Stomach smooth muscle (tissue), 2 donors: ENCODE measurements around the gene SLC26A11.
"Not testable (repeated sequence)": the region's sequence is repeated elsewhere in the genome, so short reads cannot be mapped to it uniquely, and the experiment has no call there.

Source experiments
- H3K27ac ChIP-seq: one replicate; pipeline ENCODE4 v1.7.0; 2013; ENCODE audit warnings: mild to moderate bottlenecking, low read length, inconsistent platforms
- H3K27me3 ChIP-seq, 2 donors: one replicate each; pipeline ENCODE4 v1.7.0; 2013; ENCODE audit warnings: low read length in 2 of 2; ENCODE audit not compliant: insufficient read depth in 2 of 2, control insufficient read depth in 1 of 2
- H3K36me3 ChIP-seq, 2 donors: one replicate each; pipeline ENCODE4 v1.7.0; 2013; ENCODE audit warnings: low read length in 2 of 2; ENCODE audit not compliant: control insufficient read depth in 2 of 2, insufficient read depth in 2 of 2
- H3K4me1 ChIP-seq: one replicate; pipeline ENCODE4 v1.7.0; 2013; ENCODE audit warnings: low read length; ENCODE audit not compliant: control insufficient read depth, insufficient read depth
- H3K4me3 ChIP-seq, 2 donors: one replicate each; pipeline ENCODE4 v1.7.0; 2013; ENCODE audit warnings: low read length in 2 of 2
- H3K9ac ChIP-seq, 2 donors: one replicate each; pipeline ENCODE4 v1.7.0; 2013; ENCODE audit warnings: low read length in 2 of 2, mild to moderate bottlenecking in 1 of 2
- H3K9me3 ChIP-seq, 2 donors: one replicate each; pipeline ENCODE4 v1.7.0; 2013; ENCODE audit warnings: low read length in 2 of 2; ENCODE audit not compliant: control insufficient read depth in 2 of 2
- donor health status: healthy.
- donor health status: Pancreatic carcinoma.

SLC26A11 gene

GRCh38 chr17:80292521-80292971 is 72.3 kb downstream of the SLC26A11 start:
- no peaks in the 10 kb centered on the region for H3K9me3 ChIP-seq
- H3K9ac ChIP-seq, result no peak overlapping the region
- H3K36me3 ChIP-seq, result peaks cover 70 to 74% of the 10 kb centered on the region in 2 donors
- no peaks in the 10 kb centered on the region for H3K27me3 ChIP-seq
- H3K27ac ChIP-seq, result no peak overlapping the region
- H3K4me3 ChIP-seq, result no peak overlapping the region
- no peaks in the 10 kb centered on the region for H3K4me1 ChIP-seq

- Histone ChIP-seq H3K27ac (no peak overlapping the region), H3K36me3 (peaks cover 70 to 71% of the 10 kb centered on the region in 2 donors), H3K9me3 (no peaks in the 10 kb centered on the region)
These were observed 74.0 kb downstream of the SLC26A11 start for GRCh38 chr17:80294210-80294609.

GRCh38 chr17:80294653-80295052 is 74.4 kb downstream of the SLC26A11 start:
- Histone ChIP-seq H3K9me3 (no peaks in the 10 kb centered on the region), H3K4me3 (no peak overlapping the region), H3K27ac (no peak overlapping the region), H3K27me3 (no peaks in the 10 kb centered on the region), H3K36me3 (peaks cover 69 to 71% of the 10 kb centered on the region in 2 donors), H3K9ac (no peak overlapping the region), H3K4me1 (no peaks in the 10 kb centered on the region)

More at GRCh38 chr17:80294210-80294609, 74.0 kb downstream of the SLC26A11 start:
- no peaks in the 10 kb centered on the region for H3K27me3 ChIP-seq
- no peaks in the 10 kb centered on the region for H3K4me1 ChIP-seq
- H3K9ac ChIP-seq, result no peak overlapping the region
- H3K4me3 ChIP-seq, result no peak overlapping the region

DNA sequence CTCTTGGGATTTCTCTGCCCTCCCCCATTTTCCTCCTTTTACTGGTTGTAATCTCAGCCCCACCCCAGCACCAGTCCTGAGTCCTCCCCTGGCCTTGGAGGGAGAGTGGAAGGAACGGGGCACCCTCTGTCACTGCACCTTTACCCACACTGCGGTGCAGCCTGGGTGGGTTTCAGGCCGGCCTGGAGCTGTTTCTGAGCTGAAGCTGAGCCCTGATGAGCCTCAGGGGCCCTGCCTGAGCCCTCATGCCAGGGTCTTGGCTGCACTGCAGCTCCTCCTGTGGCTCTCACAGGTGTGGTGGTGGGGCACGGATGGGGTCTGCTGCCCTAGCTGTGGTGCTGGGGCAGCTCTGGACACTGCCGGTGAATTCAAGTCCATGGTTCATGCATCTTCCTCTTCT is 74.9 kb downstream of the SLC26A11 start:
- Histone ChIP-seq H3K4me1 (no peaks in the 10 kb centered on the region), H3K36me3 (peaks cover 69 to 70% of the 10 kb centered on the region in 2 donors), H3K27ac (no peak overlapping the region), H3K9ac (no peak overlapping the region), H3K4me3 (no peak overlapping the region), H3K27me3 (no peaks in the 10 kb centered on the region), H3K9me3 (no peaks in the 10 kb centered on the region)

DNA sequence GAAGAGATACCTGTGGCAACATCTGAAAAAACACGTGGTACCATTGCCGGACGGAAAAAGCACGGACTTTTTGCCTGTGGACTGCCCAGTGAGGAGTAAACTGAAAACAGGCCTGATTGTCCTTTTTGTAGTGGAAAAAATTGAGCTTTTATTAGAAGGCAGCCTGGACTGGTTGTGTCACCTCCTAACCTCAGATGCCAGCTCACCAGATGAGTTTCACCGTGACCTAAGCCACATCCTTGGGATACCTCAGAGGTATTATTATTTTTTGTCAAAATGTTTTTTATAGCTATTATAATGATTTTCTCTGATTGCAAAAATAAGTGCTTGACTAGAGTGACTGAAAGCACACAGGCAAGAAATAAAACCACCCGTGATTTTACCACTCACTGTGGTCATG is 75.3 kb downstream of the SLC26A11 start:
- H3K27me3 ChIP-seq, result no peaks in the 10 kb centered on the region
- no peak overlapping the region for H3K27ac ChIP-seq
- H3K36me3 ChIP-seq, result peaks cover 67 to 70% of the 10 kb centered on the region in 2 donors
- no peaks in the 10 kb centered on the region for H3K4me1 ChIP-seq
- no peak overlapping the region for H3K9ac ChIP-seq
- H3K4me3 ChIP-seq, result no peak overlapping the region
- H3K9me3 ChIP-seq, result no peaks in the 10 kb centered on the region

GRCh38 chr17:80296221-80296620 is 76.0 kb downstream of the SLC26A11 start:
- H3K4me3 ChIP-seq, result no peak overlapping the region
- peaks cover 64 to 72% of the 10 kb centered on the region in 2 donors for H3K36me3 ChIP-seq
- H3K9me3 ChIP-seq, result no peaks in the 10 kb centered on the region
- no peaks in the 10 kb centered on the region for H3K27me3 ChIP-seq
- H3K9ac ChIP-seq, result no peak overlapping the region
- H3K27ac ChIP-seq, result no peak overlapping the region
- no peaks in the 10 kb centered on the region for H3K4me1 ChIP-seq

GRCh38 chr17:80297996-80298560 is 77.9 kb downstream of the SLC26A11 start:
- H3K9me3 ChIP-seq, result no peaks in the 10 kb centered on the region
- H3K27me3 ChIP-seq, result no peaks in the 10 kb centered on the region
- no peak overlapping the region for H3K9ac ChIP-seq
- H3K27ac ChIP-seq, result no peak overlapping the region
- no peak overlapping the region for H3K4me3 ChIP-seq
- peaks cover 56 to 66% of the 10 kb centered on the region in 2 donors for H3K36me3 ChIP-seq
- H3K4me1 ChIP-seq, result no peaks in the 10 kb centered on the region

DNA sequence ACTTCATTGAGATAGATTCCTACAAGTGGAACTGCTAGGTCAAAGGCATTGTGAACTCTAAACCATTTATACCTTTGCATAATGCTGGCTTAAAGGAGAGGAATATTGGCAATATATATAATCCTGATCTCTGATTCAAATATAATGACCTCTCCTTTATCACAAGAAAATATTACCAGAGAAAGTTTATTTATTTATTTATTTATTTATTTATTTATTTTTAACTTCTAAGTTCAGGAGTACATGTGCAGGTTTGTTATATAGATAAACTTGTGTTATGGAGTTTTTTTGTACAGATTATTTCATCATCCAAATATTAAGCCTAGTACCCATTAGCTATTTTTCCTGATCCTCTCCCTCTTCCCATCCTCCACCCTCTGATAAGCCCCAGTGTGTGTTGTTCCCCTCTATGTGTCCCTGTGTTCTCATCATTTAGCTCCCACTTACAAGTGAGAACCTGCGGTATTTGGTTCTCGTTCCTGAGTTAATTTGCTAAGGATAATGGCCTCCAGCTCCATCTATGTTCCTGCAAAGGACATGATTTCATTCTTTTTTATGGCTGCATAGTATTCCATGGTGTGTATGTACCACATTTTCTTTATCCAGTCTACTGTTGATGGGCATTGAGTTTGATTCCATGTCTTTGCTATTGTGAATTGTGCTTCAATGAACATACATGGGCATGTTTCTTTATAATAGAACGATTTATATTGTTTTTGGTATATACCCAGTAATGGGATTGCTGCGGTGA is 79.3 kb downstream of the SLC26A11 start:
- H3K4me3 ChIP-seq, H3K9ac ChIP-seq, H3K9me3 ChIP-seq, H3K27me3 ChIP-seq, H3K4me1 ChIP-seq, H3K27ac ChIP-seq: not testable (repeated sequence)
- peaks cover 58 to 65% of the 10 kb centered on the region in 2 donors for H3K36me3 ChIP-seq

GRCh38 chr17:80300756-80301155 is 80.5 kb downstream of the SLC26A11 start:
- H3K4me1 ChIP-seq, H3K4me3 ChIP-seq, H3K9me3 ChIP-seq, H3K27ac ChIP-seq, H3K9ac ChIP-seq, H3K27me3 ChIP-seq: not testable (repeated sequence)
- peaks cover 51 to 58% of the 10 kb centered on the region in 2 donors for H3K36me3 ChIP-seq
